Measurements from ENCODE around the gene MEGF11.

The MEGF11 gene

GRCh38 chr15:65884511-65884910 is 369.0 kb downstream of the MEGF11 start:
- Histone ChIP-seq H4K20me1 (ENCODE audit: insufficient read depth, low read length) (peaks cover 15% of the 10 kb centered on the region; the same call in 1 of the 2 replicates), H3K4me2 (ENCODE audit: low read length) (0 out of 2 replicates have a peak overlapping the region, but pooled peaks have one; percentile 3), H3K79me2 (ENCODE audit: low read length) (no peaks in the 10 kb centered on the region), H3K27me3 (ENCODE audit: low read depth, low read length) (no peaks in the 10 kb centered on the region), H3K9ac (ENCODE audit: low read length) (no peak overlapping the region), H3K27ac (ENCODE audit: low read length) (no peak overlapping the region), H3K9me3 (ENCODE audit: insufficient read depth, low read length) (no peaks in the 10 kb centered on the region), H3K4me1 (ENCODE audit: low read length) (peaks cover 22% of the 10 kb centered on the region), H2AFZ (ENCODE audit: low read depth, low read length) (no peak overlapping the region), H3K36me3 (replicated peaks; ENCODE audit: low read depth, low read length) (peaks cover 55% of the 10 kb centered on the region), H3K4me3 (ENCODE audit: low read length) (no peak overlapping the region)
- TF ChIP-seq CTCF (IDR thresholded peaks at IDR 0.05; ENCODE audit: low read depth, low read length) (no peak), EZH2phosphoT487 (IDR thresholded peaks at IDR 0.05; ENCODE audit: low read depth) (no peak)

GRCh38 chr15:65883571-65883970 is 370.0 kb downstream of the MEGF11 start:
- no peak overlapping the region for H3K27ac ChIP-seq (ENCODE audit: low read length)
- H3K4me2 ChIP-seq (ENCODE audit: low read length), result no peak overlapping the region
- H4K20me1 ChIP-seq (ENCODE audit: insufficient read depth, low read length), result 0 out of 2 replicates have a peak, but pooled peaks cover 12% of the 10 kb centered on the region
- no peaks in the 10 kb centered on the region for H3K79me2 ChIP-seq (ENCODE audit: low read length)
- H3K4me1 ChIP-seq (ENCODE audit: low read length), result peaks cover 17% of the 10 kb centered on the region
- no peak overlapping the region for H3K4me3 ChIP-seq (ENCODE audit: low read length)
- no peaks in the 10 kb centered on the region for H3K27me3 ChIP-seq (ENCODE audit: low read depth, low read length)
- no peak overlapping the region for H2AFZ ChIP-seq (ENCODE audit: low read depth, low read length)
- no peak for TF ChIP-seq EZH2phosphoT487 (IDR thresholded peaks at IDR 0.05; ENCODE audit: low read depth)
- no peak for TF ChIP-seq CTCF (IDR thresholded peaks at IDR 0.05; ENCODE audit: low read depth, low read length)
- H3K36me3 ChIP-seq (replicated peaks; ENCODE audit: low read depth, low read length), result peaks cover 53% of the 10 kb centered on the region
- no peaks in the 10 kb centered on the region for H3K9me3 ChIP-seq (ENCODE audit: insufficient read depth, low read length)
- no peak overlapping the region for H3K9ac ChIP-seq (ENCODE audit: low read length)

GRCh38 chr15:65881766-65882434 is 371.6 kb downstream of the MEGF11 start:
- Histone ChIP-seq H3K27ac (ENCODE audit: low read length) (no peak overlapping the region), H3K79me2 (ENCODE audit: low read length) (no peaks in the 10 kb centered on the region), H3K4me2 (ENCODE audit: low read length) (no peak overlapping the region), H3K4me1 (ENCODE audit: low read length) (peaks cover 14% of the 10 kb centered on the region), H3K9me3 (ENCODE audit: insufficient read depth, low read length) (no peaks in the 10 kb centered on the region), H3K9ac (ENCODE audit: low read length) (no peak overlapping the region), H2AFZ (ENCODE audit: low read depth, low read length) (no peak overlapping the region), H3K27me3 (ENCODE audit: low read depth, low read length) (no peaks in the 10 kb centered on the region), H3K36me3 (replicated peaks; ENCODE audit: low read depth, low read length) (peaks cover 51% of the 10 kb centered on the region), H3K4me3 (ENCODE audit: low read length) (no peak overlapping the region), H4K20me1 (ENCODE audit: insufficient read depth, low read length) (peaks cover 17% of the 10 kb centered on the region; the same call in 1 of the 2 replicates)
- no peak for TF ChIP-seq CTCF (IDR thresholded peaks at IDR 0.05; ENCODE audit: low read depth, low read length)
- TF ChIP-seq EZH2phosphoT487 (IDR thresholded peaks at IDR 0.05; ENCODE audit: low read depth), result no peak

- TF ChIP-seq EZH2phosphoT487 (IDR thresholded peaks at IDR 0.05; ENCODE audit: low read depth), result no peak
- peaks cover 32% of the 10 kb centered on the region for H3K36me3 ChIP-seq (replicated peaks; ENCODE audit: low read depth, low read length)
- H4K20me1 ChIP-seq (ENCODE audit: insufficient read depth, low read length), result peaks cover 16% of the 10 kb centered on the region; the same call in 1 of the 2 replicates
- H3K4me3 ChIP-seq (ENCODE audit: low read length), result no peak overlapping the region
- H2AFZ ChIP-seq (ENCODE audit: low read depth, low read length), result no peak overlapping the region
- no peaks in the 10 kb centered on the region for H3K27me3 ChIP-seq (ENCODE audit: low read depth, low read length)
- H3K79me2 ChIP-seq (ENCODE audit: low read length), result peaks cover 28% of the 10 kb centered on the region
- H3K9me3 ChIP-seq (ENCODE audit: insufficient read depth, low read length), result no peaks in the 10 kb centered on the region
- H3K27ac ChIP-seq (ENCODE audit: low read length), result no peak overlapping the region
- H3K4me1 ChIP-seq (ENCODE audit: low read length), result no peaks in the 10 kb centered on the region
- no peak overlapping the region for H3K9ac ChIP-seq (ENCODE audit: low read length)
- no peak overlapping the region for H3K4me2 ChIP-seq (ENCODE audit: low read length)
These were observed 375.8 kb downstream of the MEGF11 start for GRCh38 chr15:65877749-65878148.

Measured in OCI-LY3 (cell line).